ENCODE measurements around the gene H3-3A.

The H3-3A gene

GRCh38 chr1:226111098-226111882, 48.8 kb downstream of the H3-3A start:
- DNase-seq (ENCODE audit: low read depth, low spot score), result no peak

DNA sequence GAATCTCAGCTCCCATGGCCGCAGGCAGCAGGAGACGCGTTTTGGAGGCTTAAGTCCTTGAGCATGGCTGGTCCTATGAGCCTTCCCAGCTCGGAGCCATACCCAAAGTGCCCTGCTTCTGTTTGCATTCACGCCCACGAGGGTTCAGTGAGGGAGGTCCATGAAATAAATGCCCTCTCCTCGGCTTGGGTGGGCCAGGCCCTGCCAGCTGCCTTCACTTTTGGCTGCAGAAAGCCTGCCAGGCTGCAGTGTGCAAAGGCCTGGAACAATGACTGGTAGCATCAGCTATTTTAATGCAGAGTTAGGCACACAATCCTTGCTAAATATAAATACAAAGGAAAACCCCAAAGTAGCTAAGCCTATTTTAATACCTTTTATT, 49.4 kb downstream of the H3-3A start:
- no peak for DNase-seq (ENCODE audit: low read depth, low spot score)

DNA sequence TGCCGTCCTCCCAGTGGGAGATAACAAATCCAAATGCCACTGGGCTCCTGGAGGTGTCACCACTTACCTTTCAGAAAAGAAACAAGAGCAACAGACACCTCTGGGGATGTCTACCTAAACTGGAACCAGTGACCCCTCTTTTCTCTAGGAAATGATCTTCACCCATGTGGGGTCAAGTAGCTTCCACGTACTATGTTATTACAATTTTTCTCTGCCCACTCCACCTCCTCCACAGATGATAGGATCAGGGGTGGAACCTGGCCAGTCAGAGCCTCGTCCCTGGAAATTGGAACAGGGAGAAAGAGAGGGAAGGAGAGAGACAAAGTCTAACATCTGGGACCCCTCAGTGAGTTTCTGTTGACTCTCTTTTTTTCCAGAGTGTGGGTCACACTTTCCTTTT, 50.1 kb downstream of the H3-3A start:
- no peak for DNase-seq (ENCODE audit: low read depth, low spot score)

DNA sequence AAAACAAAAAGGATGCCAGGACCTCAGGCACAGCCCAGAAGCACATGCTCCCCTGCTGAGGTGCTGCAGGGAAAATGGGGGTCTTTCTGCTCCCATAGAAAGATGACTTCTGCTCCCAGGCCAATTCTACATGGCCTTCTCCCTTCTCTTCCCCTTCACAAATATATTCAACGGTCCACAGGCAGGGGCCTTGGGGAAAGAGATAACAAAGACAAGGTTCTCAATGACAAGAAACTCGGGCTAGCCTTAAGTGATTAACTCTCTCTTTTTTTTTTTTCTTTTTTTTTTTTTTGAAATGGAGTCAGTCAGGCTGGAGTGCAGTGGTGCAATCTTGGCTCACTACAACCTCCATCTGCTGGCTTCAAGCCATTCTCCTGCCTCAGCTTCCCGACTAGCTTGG, 54.2 kb downstream of the H3-3A start:
- DNase-seq (ENCODE audit: low read depth, low spot score), result no peak

DNA sequence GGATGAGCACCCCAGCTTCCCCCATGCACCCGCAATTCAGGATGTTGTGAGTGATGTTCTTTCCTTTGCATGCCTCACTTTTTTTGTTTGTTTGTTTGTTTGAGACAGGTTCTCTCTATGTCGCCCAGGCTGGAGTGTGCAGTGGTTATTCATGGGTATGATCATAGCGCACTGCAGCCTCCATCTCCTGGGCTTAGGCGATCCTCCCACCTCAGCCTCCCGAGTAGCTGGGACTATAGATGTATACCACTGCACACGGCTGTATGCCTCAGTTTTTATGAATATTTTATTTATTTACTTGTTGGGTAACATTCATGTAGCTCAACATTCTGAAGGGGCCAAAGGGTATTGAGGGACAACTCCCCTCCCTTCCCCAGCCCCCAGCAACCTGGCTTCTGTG, 54.8 kb downstream of the H3-3A start:
- no peak for DNase-seq (ENCODE audit: low read depth, low spot score)

DNA sequence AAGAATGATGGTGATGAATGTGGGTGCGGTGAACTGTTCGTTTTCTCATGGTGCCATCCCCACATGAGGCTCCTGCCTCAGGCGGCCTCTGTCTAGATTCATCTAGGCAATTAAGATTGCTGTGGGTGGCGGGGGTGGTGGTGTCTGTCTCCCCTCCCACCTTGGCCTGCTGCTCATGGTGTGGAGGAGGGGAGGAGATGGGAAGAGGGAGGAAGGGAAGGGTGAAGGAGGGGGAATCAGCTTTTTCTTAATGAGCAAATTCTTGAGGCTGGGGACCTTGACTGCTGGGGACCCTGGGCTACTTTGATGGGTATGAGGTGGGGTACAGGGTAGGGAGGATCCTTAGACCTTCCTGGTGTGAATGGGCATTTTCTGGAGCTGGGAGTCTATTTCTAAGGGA, 55.8 kb downstream of the H3-3A start:
- DNase-seq (ENCODE audit: low read depth, low spot score), result no peak

DNA sequence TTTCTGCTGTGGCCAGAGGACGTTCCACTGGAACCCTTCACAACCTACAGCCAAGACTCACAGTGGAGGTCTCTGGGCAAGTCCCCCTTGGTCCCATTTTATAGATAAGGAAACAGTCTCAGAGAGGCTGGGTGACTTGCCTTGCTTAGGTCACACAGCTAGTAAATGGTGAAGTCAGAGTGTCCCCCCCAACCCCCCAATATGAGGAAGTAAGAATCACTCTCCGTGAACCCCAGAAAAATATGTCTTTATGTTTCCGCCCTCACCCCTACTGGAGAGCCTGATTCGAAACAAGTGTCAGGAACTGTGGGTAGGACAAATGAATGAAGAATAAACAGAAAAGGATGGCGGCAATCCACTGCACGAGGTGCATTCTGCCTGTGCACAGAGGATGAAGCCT, 56.7 kb downstream of the H3-3A start:
- DNase-seq (ENCODE audit: low read depth, low spot score), result no peak

GRCh38 chr1:226120398-226120797, 57.9 kb downstream of the H3-3A start:
- DNase-seq (ENCODE audit: low read depth, low spot score), result no peak

DNA sequence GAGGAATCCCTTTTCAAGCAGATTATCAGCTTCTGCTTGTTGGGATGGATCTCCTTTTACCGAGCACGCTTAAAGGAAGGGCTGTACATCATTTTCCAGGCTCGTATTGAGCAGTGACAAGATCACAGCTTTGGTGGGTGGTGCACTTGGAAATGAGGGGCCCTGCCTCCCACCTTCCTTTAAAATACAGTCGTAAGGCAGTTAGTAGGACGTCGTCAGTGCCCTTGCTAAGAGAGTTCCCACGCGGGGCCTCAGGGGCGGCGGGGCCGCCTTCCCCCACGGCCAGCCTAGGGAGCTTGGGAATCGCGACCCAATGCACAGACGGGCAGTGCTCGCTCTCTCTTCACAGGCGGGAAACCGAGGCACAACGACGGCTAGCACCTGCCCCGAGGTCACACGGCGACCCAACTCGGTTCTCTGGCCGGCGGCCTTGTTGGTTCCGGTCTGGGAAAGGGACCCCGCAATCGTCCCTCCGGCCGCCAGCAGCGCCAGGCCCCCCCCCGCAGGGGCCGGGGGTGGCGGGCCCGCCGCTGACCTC, 58.6 kb downstream of the H3-3A start:
- DNase-seq (ENCODE audit: low read depth, low spot score), result no peak
